Loucy (cell line): ENCODE measurements around the gene USP31.

Experiments
- H2AFZ ChIP-seq: fragments of 200-600 bp; sonication (generic); 2 replicates; pipeline ENCODE4 v1.6.0; 2016; ENCODE audit warnings: antibody characterized with exemption, mild to moderate bottlenecking, low read length, moderate library complexity
- H3F3A ChIP-seq: fragments of 200-600 bp; 2 replicates; pipeline ENCODE4 v1.6.0; 2016; ENCODE audit warnings: antibody characterized with exemption, low read depth, mild to moderate bottlenecking
- H3K27me3 ChIP-seq: fragments of 200-600 bp; sonication (generic); 2 replicates; pipeline ENCODE4 v1.6.1; 2014; ENCODE audit warnings: low read length, mild to moderate bottlenecking; ENCODE audit not compliant: insufficient read depth, poor library complexity, severe bottlenecking
- H3K36me3 ChIP-seq: fragments of 200-600 bp; sonication (generic); 2 replicates; pipeline ENCODE4 v1.6.1; 2016; ENCODE audit warnings: low read length; ENCODE audit not compliant: insufficient read depth
- H3K4me1 ChIP-seq: fragments of 200-600 bp; sonication (generic); 2 replicates; pipeline ENCODE4 v1.5.1; 2014; ENCODE audit warnings: low read length, mild to moderate bottlenecking; ENCODE audit not compliant: insufficient read depth, poor library complexity, severe bottlenecking
- H3K4me2 ChIP-seq: fragments of 200-600 bp; sonication (generic); 2 replicates; pipeline ENCODE4 v1.6.0; 2014; ENCODE audit warnings: antibody characterized with exemption, low read length, low read depth, mild to moderate bottlenecking; ENCODE audit not compliant: poor library complexity, severe bottlenecking
- H3K4me3 ChIP-seq: fragments of 200-600 bp; sonication (generic); 2 replicates; pipeline ENCODE4 v1.5.1; 2014; ENCODE audit warnings: low read length, mild to moderate bottlenecking, mixed read lengths; ENCODE audit not compliant: poor library complexity, severe bottlenecking
- H3K79me2 ChIP-seq: fragments of 200-600 bp; sonication (generic); 2 replicates; pipeline ENCODE4 v1.6.1; 2014; ENCODE audit warnings: low read length; ENCODE audit not compliant: insufficient read depth
- H3K9ac ChIP-seq: fragments of 200-600 bp; sonication (generic); 2 replicates; pipeline ENCODE4 v1.6.0; 2014; ENCODE audit warnings: mild to moderate bottlenecking, low read depth, low read length, moderate library complexity; ENCODE audit not compliant: poor library complexity, severe bottlenecking
- H3K9me2 ChIP-seq: fragments of 200-600 bp; sonication (generic); replicated peaks from 2 replicates; pipeline ENCODE4 v1.6.1; 2016; ENCODE audit warnings: low read depth, low read length, mixed read lengths
- H3K9me3 ChIP-seq: fragments of 200-600 bp; sonication (generic); 2 replicates; pipeline ENCODE4 v1.6.1; 2014; ENCODE audit warnings: mild to moderate bottlenecking, antibody characterized with exemption, low read length, low read depth; ENCODE audit not compliant: insufficient read depth
- H4K20me1 ChIP-seq: fragments of 200-600 bp; sonication (generic); 2 replicates; pipeline ENCODE4 v1.6.0; 2014; ENCODE audit warnings: antibody characterized with exemption, low read length, mild to moderate bottlenecking; ENCODE audit not compliant: insufficient read depth, poor library complexity, severe bottlenecking
- CTCF ChIP-seq: fragments of 200-600 bp; sonication (generic); conservative IDR thresholded peaks from 2 replicates; pipeline ENCODE4 v1.5.1; 2014; ENCODE audit warnings: mild to moderate bottlenecking, antibody characterized with exemption, low read length
- EZH2phosphoT487 ChIP-seq: fragments of 200-600 bp; IDR thresholded peaks from 2 replicates; pipeline ENCODE4 v1.6.1; 2018; ENCODE audit warnings: antibody characterized with exemption, mild to moderate bottlenecking, moderate library complexity, borderline replicate concordance

USP31 gene

GRCh38 chr16:23080747-23081146, 68.5 kb downstream of the USP31 start:
- Histone ChIP-seq H3K9me3 (no peaks in the 10 kb centered on the region), H3K9me2 (no peaks in the 10 kb centered on the region), H3F3A (no peaks in the 10 kb centered on the region), H3K4me3 (no peak overlapping the region), H3K36me3 (peaks cover 47% of the 10 kb centered on the region; the same call in 1 of the 2 replicates), H3K4me2 (no peak overlapping the region), H3K79me2 (no peaks in the 10 kb centered on the region), H3K9ac (no peak overlapping the region), H3K4me1 (no peaks in the 10 kb centered on the region), H4K20me1 (no peaks in the 10 kb centered on the region), H3K27me3 (no peaks in the 10 kb centered on the region), H2AFZ (no peak overlapping the region)
- TF ChIP-seq EZH2phosphoT487: no peak
- TF ChIP-seq CTCF: no peak

GRCh38 chr16:23080329-23080728, 68.9 kb downstream of the USP31 start:
- no peaks in the 10 kb centered on the region for H3K79me2 ChIP-seq
- H3F3A ChIP-seq: no peaks in the 10 kb centered on the region
- H3K4me1 ChIP-seq: no peaks in the 10 kb centered on the region
- H3K9me3 ChIP-seq: no peaks in the 10 kb centered on the region
- H3K4me3 ChIP-seq: no peak overlapping the region
- TF ChIP-seq CTCF (no peak), EZH2phosphoT487 (no peak)
- no peaks in the 10 kb centered on the region for H3K9me2 ChIP-seq
- H4K20me1 ChIP-seq: no peaks in the 10 kb centered on the region
- no peak overlapping the region for H3K9ac ChIP-seq
- no peak overlapping the region for H3K4me2 ChIP-seq
- H3K36me3 ChIP-seq: peaks cover 47% of the 10 kb centered on the region; the same call in 1 of the 2 replicates
- no peaks in the 10 kb centered on the region for H3K27me3 ChIP-seq
- no peak overlapping the region for H2AFZ ChIP-seq

GRCh38 chr16:23079675-23080301, 69.5 kb downstream of the USP31 start:
- no peaks in the 10 kb centered on the region for H3K9me2 ChIP-seq
- H3K9ac ChIP-seq: no peak overlapping the region
- H3K4me2 ChIP-seq: no peak overlapping the region
- H4K20me1 ChIP-seq: no peaks in the 10 kb centered on the region
- peaks cover 45% of the 10 kb centered on the region; the same call in 1 of the 2 replicates for H3K36me3 ChIP-seq
- H3K9me3 ChIP-seq: no peaks in the 10 kb centered on the region
- H3K4me3 ChIP-seq: no peak overlapping the region
- no peaks in the 10 kb centered on the region for H3F3A ChIP-seq
- TF ChIP-seq EZH2phosphoT487: no peak
- no peak for TF ChIP-seq CTCF
- no peaks in the 10 kb centered on the region for H3K4me1 ChIP-seq
- no peaks in the 10 kb centered on the region for H3K27me3 ChIP-seq
- H3K79me2 ChIP-seq: no peaks in the 10 kb centered on the region
- H2AFZ ChIP-seq: no peak overlapping the region
